HG03521 (cell line): ENCODE data around the gene PPP2R1B.

Source experiments
- ATAC-seq: cut with Tn5 transposase; IDR thresholded peaks from one replicate; pipeline ENCODE4 v1.9.1; 2021; ENCODE audit warnings: mild to moderate bottlenecking, moderate library complexity; ENCODE audit not compliant: unreplicated experiment

PPP2R1B gene

GRCh38 chr11:111749646-111750045 is 16.5 kb downstream of the PPP2R1B start:
- ATAC-seq, result no peak

GRCh38 chr11:111748035-111748804 is 18.0 kb downstream of the PPP2R1B start:
- no peak for ATAC-seq

GRCh38 chr11:111745719-111746504 is 20.3 kb downstream of the PPP2R1B start:
- no peak for ATAC-seq

GRCh38 chr11:111743700-111744099 is 22.5 kb downstream of the PPP2R1B start:
- ATAC-seq, result no peak

- ATAC-seq, result no peak
Measured at GRCh38 chr11:111741751-111742150, 24.4 kb downstream of the PPP2R1B start.

GRCh38 chr11:111739299-111739698 is 26.9 kb downstream of the PPP2R1B start:
- ATAC-seq, result no peak

- ATAC-seq, result no peak
Measured at GRCh38 chr11:111737444-111738210, 28.6 kb downstream of the PPP2R1B start.

- ATAC-seq, result no peak
Measured at GRCh38 chr11:111736621-111737443, 29.4 kb downstream of the PPP2R1B start.

GRCh38 chr11:111736181-111736590 is 30.0 kb downstream of the PPP2R1B start:
- no peak for ATAC-seq

GRCh38 chr11:111735262-111736116 is 30.7 kb downstream of the PPP2R1B start:
- no peak for ATAC-seq

GRCh38 chr11:111734954-111735261 is 31.3 kb downstream of the PPP2R1B start:
- ATAC-seq, result no peak

- ATAC-seq, result no peak
Measured at GRCh38 chr11:111734101-111734953, 31.9 kb downstream of the PPP2R1B start.

GRCh38 chr11:111733611-111734088 is 32.5 kb downstream of the PPP2R1B start:
- ATAC-seq, result no peak

- no peak for ATAC-seq
Measured at GRCh38 chr11:111733016-111733415, 33.2 kb downstream of the PPP2R1B start.

GRCh38 chr11:111731821-111732220 is 34.4 kb downstream of the PPP2R1B start:
- no peak for ATAC-seq

- no peak for ATAC-seq
Measured at GRCh38 chr11:111730871-111731591, 35.2 kb downstream of the PPP2R1B start.

GRCh38 chr11:111729831-111730311 is 36.3 kb downstream of the PPP2R1B start:
- no peak for ATAC-seq
